Endothelial cell of umbilical vein (primary cell): ENCODE measurements around the gene LPAR3.

Experiments
- CTCF ChIP-seq, 2 donors: IDR thresholded peaks; 1 replicate in 1 of 2; 2 replicates in 1 of 2; pipeline ENCODE4 v1.5.1; 2011; ENCODE audit warnings: low read length in 2 of 2, mild to moderate bottlenecking in 2 of 2, moderate library complexity in 2 of 2, control low read depth in 1 of 2, inconsistent platforms in 1 of 2, low read depth in 1 of 2; ENCODE audit not compliant: insufficient read depth in 1 of 2; ENCODE audit errors: extremely low read depth in 1 of 2
- EZH2 ChIP-seq: IDR thresholded peaks from 2 replicates; pipeline ENCODE4 v1.6.1; 2012; ENCODE audit warnings: borderline replicate concordance, low read depth, mild to moderate bottlenecking, moderate library complexity, low read length, inconsistent platforms; ENCODE audit not compliant: severe bottlenecking
- FOS ChIP-seq: IDR thresholded peaks from 2 replicates; pipeline ENCODE4 v1.6.1; 2011; ENCODE audit warnings: mild to moderate bottlenecking, low read length, moderate library complexity, borderline replicate concordance; ENCODE audit not compliant: insufficient read depth
- GATA2 ChIP-seq: IDR thresholded peaks from 2 replicates; pipeline ENCODE4 v1.7.0; 2011; ENCODE audit warnings: low read depth, mild to moderate bottlenecking, moderate library complexity, mixed read lengths, low read length; ENCODE audit not compliant: insufficient read length, insufficient read depth
- MYC ChIP-seq: IDR thresholded peaks from one replicate; pipeline ENCODE4 v1.6.1; 2011; ENCODE audit warnings: mild to moderate bottlenecking, low read depth, low read length
- POLR2A ChIP-seq: IDR thresholded peaks from 2 replicates; pipeline ENCODE4 v1.6.1; 2012; ENCODE audit warnings: low read depth, mild to moderate bottlenecking, control low read depth, low read length
- POLR2AphosphoS5 ChIP-seq: IDR thresholded peaks from 2 replicates; pipeline ENCODE4 v1.6.1; 2012; ENCODE audit warnings: low read depth, mild to moderate bottlenecking, control low read depth, low read length, moderate library complexity; ENCODE audit not compliant: insufficient read depth
- TF ChIP-seq, protein P1 (sequence below): IDR thresholded peaks from 2 replicates; pipeline ENCODE4 v1.6.1; 2011; ENCODE audit not compliant: insufficient read depth, insufficient read length

- TF ChIP-seq POLR2A (no peak), EZH2 (no peak), CTCF (IDR thresholded peaks at IDR 0.05; ENCODE audit: extremely low read depth in 1 of 2, insufficient read depth in 1 of 2, low read depth in 1 of 2, low read length in 2 of 2) (no peak), POLR2AphosphoS5 (no peak), GATA2 (no peak), MYC (no peak), FOS (no peak)
- TF ChIP-seq, protein P1, sequence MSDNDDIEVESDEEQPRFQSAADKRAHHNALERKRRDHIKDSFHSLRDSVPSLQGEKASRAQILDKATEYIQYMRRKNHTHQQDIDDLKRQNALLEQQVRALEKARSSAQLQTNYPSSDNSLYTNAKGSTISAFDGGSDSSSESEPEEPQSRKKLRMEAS, result no peak
Observed at GRCh38 chr1:84861516-84861915, 31.5 kb downstream of the LPAR3 start.
